H1 (cell line): ENCODE data around the gene WDR90. TPM values are rescaled to one million over a fixed set of nuclear protein-coding genes. Genes with fewer than 3 reads are reported as not detected.

Source experiments
- CTCF ChIA-PET: fragments of 300-600 bp; sonication (Branson Sonifier 250); formaldehyde crosslinking; loops from one replicate; lab custom pipeline; 2021; ENCODE audit not compliant: partially characterized antibody; lab: Charles Lee
- POLR2A ChIA-PET: fragments of 300-600 bp; sonication (Branson Sonifier 250); formaldehyde crosslinking; loops from one replicate; lab custom pipeline; 2021; ENCODE audit warnings: inconsistent platforms; ENCODE audit not compliant: partially characterized antibody; lab: Charles Lee
- DNase-seq, 2 experiments: peaks; one replicate each; pipeline versions ENCODE4 v3.0.0 to v3.0.0-alpha.2; 2010 to 2022; ENCODE audit warnings: low spot score in 2 of 2, low read depth in 1 of 2, mixed read lengths in 1 of 2
- FAIRE-seq: peaks from 2 replicates; lab custom pipeline; 2011; peaks lifted over from hg19 to GRCh38; lab: Jason Lieb, UNC
- H2AFZ ChIP-seq: 2 replicates; pipeline ENCODE4 v1.8.1; 2012; ENCODE audit warnings: low read length, inconsistent platforms
- H2AK5ac ChIP-seq: 2 replicates; pipeline ENCODE4 v1.6.1; 2013; ENCODE audit warnings: low read depth, low read length
- H2BK120ac ChIP-seq: replicated peaks from 2 replicates; pipeline ENCODE3; 2013; ENCODE audit warnings: low read depth, low read length, inconsistent platforms
- H2BK12ac ChIP-seq: 2 replicates; pipeline ENCODE4 v1.6.1; 2013; ENCODE audit warnings: low read depth, low read length
- H2BK15ac ChIP-seq: 2 replicates; pipeline ENCODE4 v1.6.1; 2013; ENCODE audit warnings: low read length
- H2BK20ac ChIP-seq: 2 replicates; pipeline ENCODE4 v1.6.1; 2013; ENCODE audit warnings: low read length
- H2BK5ac ChIP-seq: 2 replicates; pipeline ENCODE4 v1.6.1; 2013; ENCODE audit warnings: low read depth, low read length
- H3K14ac ChIP-seq: 2 replicates; pipeline ENCODE4 v1.6.1; 2013; ENCODE audit warnings: inconsistent platforms; ENCODE audit not compliant: insufficient read length
- H3K18ac ChIP-seq: 2 replicates; pipeline ENCODE4 v1.6.1; 2013; ENCODE audit warnings: low read length; ENCODE audit errors: extremely low read depth
- H3K23ac ChIP-seq: 2 replicates; pipeline ENCODE4 v1.6.1; 2013; ENCODE audit warnings: inconsistent platforms; ENCODE audit not compliant: insufficient read length
- H3K23me2 ChIP-seq: 2 replicates; pipeline ENCODE4 v1.6.1; 2013; ENCODE audit warnings: low read depth, low read length
- H3K27ac ChIP-seq: 2 replicates; pipeline ENCODE4 v1.6.1; 2011; ENCODE audit warnings: low read depth, low read length, inconsistent platforms
- H3K27me3 ChIP-seq, 4 experiments: replicated peaks in 1 of 4; 1 replicate in 1 of 4; 2 replicates in 3 of 4; pipeline versions ENCODE4 v1.6.1 to v1.8.1; 2011 to 2013; ENCODE audit warnings: low read length in 3 of 4, mild to moderate bottlenecking in 3 of 4, inconsistent platforms in 2 of 4, mixed read lengths in 2 of 4, moderate library complexity in 1 of 4; ENCODE audit not compliant: control insufficient read depth in 3 of 4, insufficient read depth in 3 of 4; ENCODE audit errors: extremely low read depth in 1 of 4
- H3K36me3 ChIP-seq, 4 experiments: 2 replicates each; pipeline versions ENCODE4 v1.6.1 to v1.8.1; 2011 to 2013; ENCODE audit warnings: mild to moderate bottlenecking in 4 of 4, low read length in 3 of 4, moderate library complexity in 2 of 4, control low read depth in 1 of 4, inconsistent platforms in 1 of 4; ENCODE audit not compliant: insufficient read depth in 4 of 4, control insufficient read depth in 2 of 4
- H3K4ac ChIP-seq: replicated peaks from 2 replicates; pipeline ENCODE3; 2013; ENCODE audit warnings: low read length, low read depth, mixed read lengths, inconsistent platforms; ENCODE audit not compliant: insufficient read length
- H3K4me1 ChIP-seq, 4 experiments: replicated peaks in 1 of 4; 1 replicate in 1 of 4; 2 replicates in 3 of 4; pipeline versions ENCODE4 v1.6.1 to v1.8.1; 2011 to 2013; ENCODE audit warnings: low read length in 3 of 4, inconsistent platforms in 2 of 4, mixed read lengths in 1 of 4; ENCODE audit not compliant: insufficient read depth in 4 of 4, control insufficient read depth in 3 of 4
- H3K4me2 ChIP-seq, 2 experiments: 2 replicates each; pipeline versions ENCODE4 v1.6.1 to v1.8.1; 2011 to 2013; ENCODE audit warnings: low read depth in 2 of 2, low read length in 2 of 2, control low read depth in 1 of 2, inconsistent platforms in 1 of 2, mild to moderate bottlenecking in 1 of 2; ENCODE audit not compliant: insufficient read depth in 1 of 2
- H3K4me3 ChIP-seq, 4 experiments: fragments of 200-600, 300-600 bp in 1 of 4; sonication (generic), shearing (Covaris generic), sonication (Bioruptor Twin) in 1 of 4; 2 replicates each; pipeline versions ENCODE4 v1.5.1 to v1.8.1; 2011 to 2016; ENCODE audit warnings: low read length in 4 of 4, low read depth in 3 of 4, control low read depth in 2 of 4, inconsistent platforms in 2 of 4, mild to moderate bottlenecking in 2 of 4, mixed read lengths in 1 of 4, moderate library complexity in 1 of 4; ENCODE audit not compliant: insufficient read depth in 2 of 4; ENCODE audit errors: extremely low read depth in 1 of 4
- H3K56ac ChIP-seq: replicated peaks from 2 replicates; pipeline ENCODE3; 2013; ENCODE audit warnings: low read depth, mild to moderate bottlenecking, mixed read lengths, low read length, inconsistent platforms; ENCODE audit not compliant: insufficient read length
- H3K79me1 ChIP-seq: 2 replicates; pipeline ENCODE4 v1.6.1; 2013; ENCODE audit warnings: low read depth, low read length, control low read depth
- H3K79me2 ChIP-seq, 2 experiments: 2 replicates each; pipeline versions ENCODE4 v1.6.1 to v1.8.1; 2012 to 2013; ENCODE audit warnings: low read length in 2 of 2, mild to moderate bottlenecking in 2 of 2, inconsistent platforms in 1 of 2; ENCODE audit not compliant: insufficient read depth in 2 of 2, control insufficient read depth in 1 of 2
- H3K9ac ChIP-seq, 4 experiments: replicated peaks in 1 of 4; 1 replicate in 1 of 4; 2 replicates in 3 of 4; pipeline versions ENCODE4 v1.6.1 to v1.8.1; 2011 to 2013; ENCODE audit warnings: low read depth in 3 of 4, low read length in 3 of 4, control low read depth in 2 of 4, mild to moderate bottlenecking in 2 of 4, moderate library complexity in 2 of 4, inconsistent platforms in 1 of 4; ENCODE audit errors: extremely low read depth in 1 of 4
- H3K9me3 ChIP-seq, 2 experiments: 2 replicates each; pipeline versions ENCODE4 v1.6.1 to v1.8.1; 2012 to 2013; ENCODE audit warnings: mild to moderate bottlenecking in 2 of 2, moderate library complexity in 2 of 2, control low read depth in 1 of 2, inconsistent platforms in 1 of 2, low read depth in 1 of 2, low read length in 1 of 2, mixed read lengths in 1 of 2; ENCODE audit not compliant: insufficient read depth in 2 of 2
- H4K20me1 ChIP-seq, 2 experiments: replicated peaks in 1 of 2; 2 replicates each; pipeline versions ENCODE3 to v1.8.1; 2011 to 2013; ENCODE audit warnings: inconsistent platforms in 2 of 2, low read length in 2 of 2, mild to moderate bottlenecking in 1 of 2; ENCODE audit not compliant: insufficient read depth in 2 of 2, control insufficient read depth in 1 of 2
- H4K5ac ChIP-seq: 2 replicates; pipeline ENCODE4 v1.6.1; 2013; ENCODE audit warnings: low read length, low read depth, mixed read lengths, inconsistent platforms; ENCODE audit not compliant: insufficient read length
- H4K8ac ChIP-seq: 2 replicates; pipeline ENCODE4 v1.8.0; 2013; ENCODE audit warnings: mild to moderate bottlenecking, moderate library complexity, low read length, inconsistent platforms; ENCODE audit not compliant: insufficient read depth; ENCODE audit errors: extremely low read depth
- H4K91ac ChIP-seq: replicated peaks from 2 replicates; pipeline ENCODE3; 2013; ENCODE audit warnings: low read length, mixed read lengths, inconsistent platforms; ENCODE audit not compliant: insufficient read length
- ATF3 ChIP-seq: IDR thresholded peaks from 2 replicates; pipeline ENCODE4 v1.6.1; 2011; ENCODE audit warnings: low read depth, mild to moderate bottlenecking, low read length; ENCODE audit not compliant: insufficient read depth
- BRCA1 ChIP-seq: IDR thresholded peaks from 2 replicates; pipeline ENCODE4 v1.6.1; 2012; ENCODE audit warnings: low read depth, low read length, improper control_type of control experiment
- CBX5 ChIP-seq: fragments of 300-800, 300-1000 bp; sonication (generic); IDR thresholded peaks from 2 replicates; pipeline ENCODE4 v1.7.1; 2016; ENCODE audit warnings: antibody characterized with exemption, low read length, low read depth
- CTBP2 ChIP-seq: IDR thresholded peaks from 2 replicates; pipeline ENCODE4 v1.7.0; 2011; ENCODE audit warnings: borderline replicate concordance, mild to moderate bottlenecking, moderate library complexity, mixed read lengths, low read length; ENCODE audit not compliant: insufficient read depth, insufficient read length
- CTCF ChIP-seq, 3 experiments: IDR thresholded peaks; 1 replicate in 2 of 3; 2 replicates in 1 of 3; pipeline versions ENCODE4 v1.5.1 to v1.6.1; 2011; ENCODE audit warnings: low read length in 3 of 3, mild to moderate bottlenecking in 3 of 3, inconsistent platforms in 2 of 3, low read depth in 1 of 3, moderate library complexity in 1 of 3; ENCODE audit not compliant: insufficient read depth in 1 of 3; ENCODE audit errors: control extremely low read depth in 1 of 3
- JUND ChIP-seq: IDR thresholded peaks from 2 replicates; pipeline ENCODE4 v1.6.1; 2011; ENCODE audit warnings: mild to moderate bottlenecking, improper control_type of control experiment, low read length
- KDM5A ChIP-seq: fragments of 200-600 bp; IDR thresholded peaks from 2 replicates; pipeline ENCODE4 v1.7.1; 2012; ENCODE audit warnings: mild to moderate bottlenecking, low read length, inconsistent platforms, mixed read lengths
- SAP30 ChIP-seq: fragments of 300-600 bp; sonication (generic); IDR thresholded peaks from 2 replicates; pipeline ENCODE4 v1.7.1; 2012; ENCODE audit warnings: low read length, moderate library complexity, mild to moderate bottlenecking, inconsistent platforms; ENCODE audit not compliant: insufficient read depth, insufficient replicate concordance
- TBP ChIP-seq: IDR thresholded peaks from 2 replicates; pipeline ENCODE4 v1.6.1; 2011; ENCODE audit warnings: low read depth, low read length, improper control_type of control experiment
- TCF12 ChIP-seq: IDR thresholded peaks from 2 replicates; pipeline ENCODE4 v1.6.1; 2011; ENCODE audit warnings: low read depth, mild to moderate bottlenecking, low read length
- YY1 ChIP-seq: IDR thresholded peaks from 2 replicates; pipeline ENCODE4 v1.6.1; 2011; ENCODE audit warnings: low read depth, mild to moderate bottlenecking, low read length
- WGBS, 2 experiments: shearing (Covaris generic) in 1 of 2; methylation state at CpG; one replicate each; pipeline versions ENCODE4 v1.1.6 to v1.1.7; 2013 to 2015; ENCODE audit warnings: low lambda C conversion rate in 2 of 2, mixed read lengths in 2 of 2, inconsistent platforms in 1 of 2, low coverage in 1 of 2, missing lambda C conversion rate in 1 of 2; ENCODE audit not compliant: insufficient replicate concordance in 2 of 2, insufficient coverage in 1 of 2, insufficient read length in 1 of 2; ENCODE audit errors: extremely low coverage in 1 of 2, missing lambda C conversion rate in 1 of 2; 5-methylcytosine and 5-hydroxymethylcytosine counted together
- polyA plus RNA-seq, 7 experiments: library from polyadenylated mRNA; depleted of rRNA in 3 of 7; stranded (reverse) in 5 of 7; unstranded in 2 of 7; fragments of >200 nt in 5 of 7; fragments of 200-250 nt in 2 of 7; gene quantifications; 1 replicate in 5 of 7; 2 replicates in 1 of 7; 4 replicates in 1 of 7; pipeline versions ENCODE4 v1.2.1 to v1.2.3, GENCODE V29; 2011 to 2013; ENCODE audit warnings: missing spikeins in 2 of 7, mixed read lengths in 2 of 7
- total RNA-seq: library from RNA; stranded (reverse); fragmentation: NEBNext Ultra II Directional; extraction: Animal tissue kit (Norgen Biotek cat#: 25700); gene quantifications from 2 replicates; pipeline ENCODE4 v1.2.1, GENCODE V29; 2021

Gene WDR90
- total and polyA plus RNA-seq, 2 of the 8 experiments (the other 6 are each of a cell fraction or from before 2014, with no cell fraction given): 24.0 to 47.2 TPM

- Histone ChIP-seq H3K4ac (no peak overlapping the region), H3K23ac (no peak overlapping the region), H3K9ac (no peak overlapping the region), H3K27ac (no peak overlapping the region), H3K36me3 (no peaks in the 10 kb centered on the region; a peak in 1 of 8 replicates), H3K79me2 (no peaks in the 10 kb centered on the region), H3K18ac (no peak overlapping the region), H3K27me3 (no peaks in the 10 kb centered on the region), H2BK5ac (no peak overlapping the region), H3K56ac (no peak overlapping the region), H4K20me1 (peaks cover 4 to 5% of the 10 kb centered on the region in 2 experiments), H3K4me3 (no peak overlapping the region), H2AFZ (no peak overlapping the region), H3K4me1 (peaks cover 0 to 10% (median 4%) of the 10 kb centered on the region in 4 experiments; a peak in 5 of 7 replicates), H2BK120ac (no peak overlapping the region), H3K14ac (no peak overlapping the region), H3K4me2 (no peak overlapping the region), H3K23me2 (no peaks in the 10 kb centered on the region), H2BK15ac (no peak overlapping the region), H4K91ac (no peak overlapping the region), H4K8ac (no peak overlapping the region; the same call in 1 of the 2 replicates), H2BK20ac (no peak overlapping the region), H3K9me3 (no peaks in the 10 kb centered on the region), H3K79me1 (peaks cover 6% of the 10 kb centered on the region), H2AK5ac (no peak overlapping the region), H4K5ac (no peak overlapping the region), H2BK12ac (no peak overlapping the region)
- DNase-seq (no peak), FAIRE-seq (no peak)
- CTCF ChIA-PET: interaction anchor here (1.3 to 2.5 kb wide), 2 partner anchors 10 to 18 kb away, joined by 3 to 7 read pairs; no protein-coding TSS in a partner anchor
- WGBS, 2 experiments: 92% methylated on average over 16 of the region's 16 CpGs; no CpG with 5 or more reads in 1 of the 2 experiments
- POLR2A ChIA-PET: no interaction called here
- TF ChIP-seq CTBP2: no peak
- no peak for TF ChIP-seq KDM5A
- TF ChIP-seq TBP: no peak
- no peak for TF ChIP-seq BRCA1
- no peak for TF ChIP-seq YY1
- no peak for TF ChIP-seq CBX5
- no peak for TF ChIP-seq SAP30
- no peak for TF ChIP-seq CTCF (IDR thresholded peaks at IDR 0.05; ENCODE audit: control extremely low read depth in 1 of 3, insufficient read depth in 1 of 3, low read depth in 1 of 3, low read length in 3 of 3)
- TF ChIP-seq TCF12: no peak
- no peak for TF ChIP-seq JUND
- no peak for TF ChIP-seq ATF3
Observed at GRCh38 chr16:617855-618254, 31.3 kb upstream of the WDR90 start.
